ENCODE data around the gene COL12A1. TPM values are rescaled to one million over a fixed set of nuclear protein-coding genes. Genes with fewer than 3 reads are reported as not detected.

The COL12A1 gene
- total RNA-seq, 1 experiment from 2014 or later: 29.3 TPM

DNA sequence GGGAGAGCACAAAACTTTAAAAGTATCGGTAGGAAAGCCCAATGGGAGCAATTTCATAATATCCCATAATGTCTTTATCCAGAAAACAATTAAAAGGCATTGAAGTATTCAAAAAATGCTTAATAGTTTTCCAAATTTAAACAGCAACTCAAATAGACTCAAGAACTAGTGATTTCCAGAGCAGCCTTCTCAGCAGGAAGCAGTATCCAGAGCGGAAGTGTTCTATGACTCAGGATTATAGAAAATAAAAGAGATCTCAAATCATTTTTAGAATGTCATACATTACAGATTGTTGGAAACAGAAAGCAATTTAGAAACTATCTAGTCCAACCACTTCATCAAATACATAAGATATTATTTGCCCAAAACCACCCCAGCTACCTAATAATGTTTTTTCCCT is 79.3 kb downstream of the COL12A1 start:
- Mint-ChIP-seq H3K4me1 (ENCODE audit: low read depth, unreplicated experiment) (peaks cover 2% of the 10 kb centered on the region), H3K36me3 (ENCODE audit: insufficient read depth, unreplicated experiment) (no peaks in the 10 kb centered on the region), H3K4me3 (ENCODE audit: low read depth, unreplicated experiment) (no peak overlapping the region), H3K9me3 (ENCODE audit: low read depth, unreplicated experiment) (no peaks in the 10 kb centered on the region), H3K27ac (ENCODE audit: unreplicated experiment) (no peak overlapping the region), H3K27me3 (ENCODE audit: unreplicated experiment) (no peaks in the 10 kb centered on the region)
- CTCF ChIA-PET: interaction anchor here (0.6 kb wide), 1 partner anchor 514 kb away, joined by 7 read pairs; no protein-coding TSS in a partner anchor
- no peak for DNase-seq
- intact Hi-C loops (cut with micrococcal nuclease; ENCODE audit: unreplicated experiment): no loop called here
- BruUV-seq (replicated peaks): no TSS peak
- TF ChIP-seq, protein P1, sequence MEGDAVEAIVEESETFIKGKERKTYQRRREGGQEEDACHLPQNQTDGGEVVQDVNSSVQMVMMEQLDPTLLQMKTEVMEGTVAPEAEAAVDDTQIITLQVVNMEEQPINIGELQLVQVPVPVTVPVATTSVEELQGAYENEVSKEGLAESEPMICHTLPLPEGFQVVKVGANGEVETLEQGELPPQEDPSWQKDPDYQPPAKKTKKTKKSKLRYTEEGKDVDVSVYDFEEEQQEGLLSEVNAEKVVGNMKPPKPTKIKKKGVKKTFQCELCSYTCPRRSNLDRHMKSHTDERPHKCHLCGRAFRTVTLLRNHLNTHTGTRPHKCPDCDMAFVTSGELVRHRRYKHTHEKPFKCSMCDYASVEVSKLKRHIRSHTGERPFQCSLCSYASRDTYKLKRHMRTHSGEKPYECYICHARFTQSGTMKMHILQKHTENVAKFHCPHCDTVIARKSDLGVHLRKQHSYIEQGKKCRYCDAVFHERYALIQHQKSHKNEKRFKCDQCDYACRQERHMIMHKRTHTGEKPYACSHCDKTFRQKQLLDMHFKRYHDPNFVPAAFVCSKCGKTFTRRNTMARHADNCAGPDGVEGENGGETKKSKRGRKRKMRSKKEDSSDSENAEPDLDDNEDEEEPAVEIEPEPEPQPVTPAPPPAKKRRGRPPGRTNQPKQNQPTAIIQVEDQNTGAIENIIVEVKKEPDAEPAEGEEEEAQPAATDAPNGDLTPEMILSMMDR (IDR thresholded peaks at IDR 0.05; ENCODE audit: unreplicated experiment): no peak

DNA sequence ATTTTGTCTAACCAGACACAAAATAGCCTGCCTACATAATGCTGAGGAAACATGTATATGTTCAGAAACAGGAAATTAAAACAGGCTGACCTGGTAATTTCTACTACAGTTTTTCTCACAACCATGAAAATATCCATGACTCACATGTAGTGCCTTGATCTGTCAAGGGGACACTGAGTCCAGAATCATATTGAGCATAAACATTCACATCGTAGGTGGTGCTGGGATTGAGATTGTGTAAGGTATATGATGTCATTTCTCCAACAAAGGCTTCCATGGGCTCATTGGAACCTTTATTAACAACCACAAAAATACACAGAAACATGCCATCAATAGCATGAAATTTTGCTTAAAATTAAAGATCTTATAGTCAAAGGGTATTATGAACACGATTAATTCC is 80.9 kb downstream of the COL12A1 start:
- no peaks in the 10 kb centered on the region for H3K9me3 Mint-ChIP-seq (ENCODE audit: low read depth, unreplicated experiment)
- TF ChIP-seq, protein P1 (IDR thresholded peaks at IDR 0.05; ENCODE audit: unreplicated experiment): no peak
- H3K27me3 Mint-ChIP-seq (ENCODE audit: unreplicated experiment): no peaks in the 10 kb centered on the region
- intact Hi-C loops (cut with micrococcal nuclease; ENCODE audit: unreplicated experiment): no loop called here
- H3K4me1 Mint-ChIP-seq (ENCODE audit: low read depth, unreplicated experiment): no peaks in the 10 kb centered on the region
- no TSS peak for BruUV-seq (replicated peaks)
- CTCF ChIA-PET: no interaction called here
- H3K36me3 Mint-ChIP-seq (ENCODE audit: insufficient read depth, unreplicated experiment): no peaks in the 10 kb centered on the region
- no peak overlapping the region for H3K27ac Mint-ChIP-seq (ENCODE audit: unreplicated experiment)
- DNase-seq: no peak
- no peak overlapping the region for H3K4me3 Mint-ChIP-seq (ENCODE audit: low read depth, unreplicated experiment)

GRCh38 chr6:75124085-75124484 is 81.8 kb downstream of the COL12A1 start:
- no TSS peak for BruUV-seq (replicated peaks)
- H3K4me3 Mint-ChIP-seq (ENCODE audit: low read depth, unreplicated experiment): no peak overlapping the region
- CTCF ChIA-PET: no interaction called here

GRCh38 chr6:75118925-75119515 is 86.8 kb downstream of the COL12A1 start:
- no TSS peak for BruUV-seq (replicated peaks)
- peak; percentile 48 for DNase-seq
- CTCF ChIA-PET: no interaction called here
- Mint-ChIP-seq H3K9me3 (ENCODE audit: low read depth, unreplicated experiment) (no peaks in the 10 kb centered on the region), H3K36me3 (ENCODE audit: insufficient read depth, unreplicated experiment) (no peaks in the 10 kb centered on the region), H3K27ac (ENCODE audit: unreplicated experiment) (peak overlapping the region; percentile 77), H3K4me3 (ENCODE audit: low read depth, unreplicated experiment) (peak overlapping the region; percentile 39), H3K4me1 (ENCODE audit: low read depth, unreplicated experiment) (peaks cover 38% of the 10 kb centered on the region), H3K27me3 (ENCODE audit: unreplicated experiment) (no peaks in the 10 kb centered on the region)
- intact Hi-C loops (cut with micrococcal nuclease; ENCODE audit: unreplicated experiment): loop anchor here (5.0 to 10.0 kb wide), 2 partner anchors 83 to 244 kb away; no protein-coding TSS in a partner anchor
- TF ChIP-seq, protein P1 (IDR thresholded peaks at IDR 0.05; ENCODE audit: unreplicated experiment): no peak

More at GRCh38 chr6:75124085-75124484, 81.8 kb downstream of the COL12A1 start:
- H3K4me1 Mint-ChIP-seq (ENCODE audit: low read depth, unreplicated experiment): peaks cover 5% of the 10 kb centered on the region
- no peaks in the 10 kb centered on the region for H3K36me3 Mint-ChIP-seq (ENCODE audit: insufficient read depth, unreplicated experiment)
- H3K9me3 Mint-ChIP-seq (ENCODE audit: low read depth, unreplicated experiment): no peaks in the 10 kb centered on the region
- H3K27ac Mint-ChIP-seq (ENCODE audit: unreplicated experiment): no peak overlapping the region
- intact Hi-C loops (cut with micrococcal nuclease; ENCODE audit: unreplicated experiment): no loop called here
- H3K27me3 Mint-ChIP-seq (ENCODE audit: unreplicated experiment): no peaks in the 10 kb centered on the region
- TF ChIP-seq, protein P1 (IDR thresholded peaks at IDR 0.05; ENCODE audit: unreplicated experiment): no peak
- DNase-seq: no peak

Measured in Calu3 (cell line).